ENCODE data around the gene KLHL25.

Gene KLHL25

GRCh38 chr15:85777250-85778106, 17.2 kb downstream of the KLHL25 start:
- no peak for DNase-seq

- no peak for DNase-seq
These were observed 20.8 kb downstream of the KLHL25 start for GRCh38 chr15:85773970-85774369.

GRCh38 chr15:85773249-85773648, 21.5 kb downstream of the KLHL25 start:
- no peak for DNase-seq

- DNase-seq = no peak
These were observed 22.1 kb downstream of the KLHL25 start for GRCh38 chr15:85772668-85773067.

- DNase-seq = no peak
These were observed 22.8 kb downstream of the KLHL25 start for GRCh38 chr15:85771781-85772445.

GRCh38 chr15:85771271-85771670, 23.5 kb downstream of the KLHL25 start:
- DNase-seq = no peak

- DNase-seq = no peak
These were observed 24.4 kb downstream of the KLHL25 start for GRCh38 chr15:85770096-85771041.

GRCh38 chr15:85769182-85769900, 25.4 kb downstream of the KLHL25 start:
- no peak for DNase-seq

GRCh38 chr15:85768595-85769168, 26.0 kb downstream of the KLHL25 start:
- DNase-seq = no peak

GRCh38 chr15:85767785-85768529, 26.8 kb downstream of the KLHL25 start:
- DNase-seq = no peak

- no peak for DNase-seq
These were observed 28.5 kb downstream of the KLHL25 start for GRCh38 chr15:85766001-85766831.

- no peak for DNase-seq
These were observed 30.0 kb downstream of the KLHL25 start for GRCh38 chr15:85764649-85765277.

GRCh38 chr15:85763673-85764633, 30.8 kb downstream of the KLHL25 start:
- DNase-seq = no peak

GRCh38 chr15:85763157-85763556, 31.6 kb downstream of the KLHL25 start:
- no peak for DNase-seq

- DNase-seq = no peak
These were observed 32.0 kb downstream of the KLHL25 start for GRCh38 chr15:85762756-85763127.

GRCh38 chr15:85762039-85762755, 32.5 kb downstream of the KLHL25 start:
- DNase-seq = no peak

GRCh38 chr15:85761635-85762034, 33.1 kb downstream of the KLHL25 start:
- no peak for DNase-seq

All from stimulated activated CD8-positive, alpha-beta memory T cell treated with anti-CD3 and anti-CD28 coated beads, Interleukin-4, amount 100 ng/mL, for 48 hours (primary cell).